Measurements from ENCODE around the gene ABCC1.

ABCC1 gene

GRCh38 chr16:16107839-16108238, 158.4 kb downstream of the ABCC1 start:
- DNase-seq (ENCODE audit: extremely low spot score), result no peak
- ChIA-PET POLR2A (no interaction called here), CTCF (interaction anchor here (0.7 kb wide), 1 partner anchor 9 kb away, joined by 3 read pairs; no protein-coding TSS in a partner anchor)
- TF ChIP-seq, protein P1, sequence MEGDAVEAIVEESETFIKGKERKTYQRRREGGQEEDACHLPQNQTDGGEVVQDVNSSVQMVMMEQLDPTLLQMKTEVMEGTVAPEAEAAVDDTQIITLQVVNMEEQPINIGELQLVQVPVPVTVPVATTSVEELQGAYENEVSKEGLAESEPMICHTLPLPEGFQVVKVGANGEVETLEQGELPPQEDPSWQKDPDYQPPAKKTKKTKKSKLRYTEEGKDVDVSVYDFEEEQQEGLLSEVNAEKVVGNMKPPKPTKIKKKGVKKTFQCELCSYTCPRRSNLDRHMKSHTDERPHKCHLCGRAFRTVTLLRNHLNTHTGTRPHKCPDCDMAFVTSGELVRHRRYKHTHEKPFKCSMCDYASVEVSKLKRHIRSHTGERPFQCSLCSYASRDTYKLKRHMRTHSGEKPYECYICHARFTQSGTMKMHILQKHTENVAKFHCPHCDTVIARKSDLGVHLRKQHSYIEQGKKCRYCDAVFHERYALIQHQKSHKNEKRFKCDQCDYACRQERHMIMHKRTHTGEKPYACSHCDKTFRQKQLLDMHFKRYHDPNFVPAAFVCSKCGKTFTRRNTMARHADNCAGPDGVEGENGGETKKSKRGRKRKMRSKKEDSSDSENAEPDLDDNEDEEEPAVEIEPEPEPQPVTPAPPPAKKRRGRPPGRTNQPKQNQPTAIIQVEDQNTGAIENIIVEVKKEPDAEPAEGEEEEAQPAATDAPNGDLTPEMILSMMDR (IDR thresholded peaks at IDR 0.05; ENCODE audit: control extremely low read depth, extremely low read depth, low read depth, missing control alignments), result no peak

- POLR2A ChIA-PET, result no interaction called here
- TF ChIP-seq, protein P1 (IDR thresholded peaks at IDR 0.05; ENCODE audit: control extremely low read depth, extremely low read depth, low read depth, missing control alignments), result no peak
- CTCF ChIA-PET, result no interaction called here
- no peak for DNase-seq (ENCODE audit: extremely low spot score)
These were observed 159.3 kb downstream of the ABCC1 start for GRCh38 chr16:16108759-16109158.

- ChIA-PET POLR2A (no interaction called here), CTCF (interaction anchor here (1.4 kb wide), 1 partner anchor 18 kb away, joined by 6 read pairs; no protein-coding TSS in a partner anchor)
- TF ChIP-seq, protein P1 (IDR thresholded peaks at IDR 0.05; ENCODE audit: control extremely low read depth, extremely low read depth, low read depth, missing control alignments), result no peak
- DNase-seq (ENCODE audit: extremely low spot score), result no peak
These were observed 160.2 kb downstream of the ABCC1 start for GRCh38 chr16:16109453-16110110.

DNA sequence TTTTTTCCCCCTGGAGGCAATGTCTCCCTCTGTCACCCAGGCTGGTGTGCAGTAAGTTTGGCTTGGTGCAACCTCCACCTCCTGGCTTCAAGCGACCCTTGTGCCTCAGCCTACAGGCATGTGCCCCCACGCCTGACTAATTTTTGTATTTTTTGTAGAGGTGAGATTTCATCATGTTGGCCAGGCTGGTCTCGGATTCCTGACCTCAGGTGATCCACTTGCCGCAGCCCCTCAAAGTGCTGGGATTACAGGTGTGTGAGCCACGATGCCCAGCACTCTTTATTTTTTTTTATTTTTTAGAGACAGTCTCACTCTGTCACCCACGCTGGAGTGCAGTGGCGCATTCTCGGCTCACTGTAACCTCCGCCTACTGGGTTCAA, 160.7 kb downstream of the ABCC1 start:
- ChIA-PET POLR2A (no interaction called here), CTCF (interaction anchor here (1.1 to 1.4 kb wide), 2 partner anchors 10 to 17 kb away, joined by 3 to 6 read pairs; no protein-coding TSS in a partner anchor)
- DNase-seq (ENCODE audit: extremely low spot score), result no peak
- TF ChIP-seq, protein P1 (IDR thresholded peaks at IDR 0.05; ENCODE audit: control extremely low read depth, extremely low read depth, low read depth, missing control alignments), result no peak

DNA sequence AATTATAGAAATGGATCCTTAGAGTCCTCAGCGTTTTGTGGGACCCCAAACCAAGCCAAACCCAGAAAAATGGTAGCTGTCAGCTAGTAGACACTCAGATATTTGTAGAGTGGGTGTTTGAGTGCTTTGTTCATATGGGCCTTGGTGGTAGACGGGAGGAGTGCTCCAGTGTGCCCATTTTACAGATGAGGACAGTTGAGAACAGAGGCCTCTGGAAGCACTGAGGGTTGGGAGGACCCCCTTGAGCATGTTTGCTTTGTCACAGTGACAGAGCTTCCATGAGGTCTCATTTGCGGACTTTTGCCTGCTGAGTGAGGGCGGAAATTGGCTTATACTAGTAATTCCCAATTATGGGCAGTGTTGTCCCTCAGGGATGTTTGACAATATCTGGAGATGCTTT, 162.2 kb downstream of the ABCC1 start:
- ChIA-PET POLR2A (no interaction called here), CTCF (interaction anchor here (1.1 kb wide), 2 partner anchors 13 to 15 kb away, joined by 3 read pairs; no protein-coding TSS in a partner anchor)
- no peak for DNase-seq (ENCODE audit: extremely low spot score)
- TF ChIP-seq, protein P1 (IDR thresholded peaks at IDR 0.05; ENCODE audit: control extremely low read depth, extremely low read depth, low read depth, missing control alignments), result no peak

GRCh38 chr16:16112450-16113053, 163.1 kb downstream of the ABCC1 start:
- ChIA-PET POLR2A (no interaction called here), CTCF (interaction anchor here (0.9 kb wide), 1 partner anchor 299 kb away, joined by 3 read pairs; no protein-coding TSS in a partner anchor)
- no peak for DNase-seq (ENCODE audit: extremely low spot score)
- TF ChIP-seq, protein P1 (IDR thresholded peaks at IDR 0.05; ENCODE audit: control extremely low read depth, extremely low read depth, low read depth, missing control alignments), result no peak

Measured in GM10248 (cell line).